ENCODE data around the gene DNAI2.

Gene DNAI2

DNA sequence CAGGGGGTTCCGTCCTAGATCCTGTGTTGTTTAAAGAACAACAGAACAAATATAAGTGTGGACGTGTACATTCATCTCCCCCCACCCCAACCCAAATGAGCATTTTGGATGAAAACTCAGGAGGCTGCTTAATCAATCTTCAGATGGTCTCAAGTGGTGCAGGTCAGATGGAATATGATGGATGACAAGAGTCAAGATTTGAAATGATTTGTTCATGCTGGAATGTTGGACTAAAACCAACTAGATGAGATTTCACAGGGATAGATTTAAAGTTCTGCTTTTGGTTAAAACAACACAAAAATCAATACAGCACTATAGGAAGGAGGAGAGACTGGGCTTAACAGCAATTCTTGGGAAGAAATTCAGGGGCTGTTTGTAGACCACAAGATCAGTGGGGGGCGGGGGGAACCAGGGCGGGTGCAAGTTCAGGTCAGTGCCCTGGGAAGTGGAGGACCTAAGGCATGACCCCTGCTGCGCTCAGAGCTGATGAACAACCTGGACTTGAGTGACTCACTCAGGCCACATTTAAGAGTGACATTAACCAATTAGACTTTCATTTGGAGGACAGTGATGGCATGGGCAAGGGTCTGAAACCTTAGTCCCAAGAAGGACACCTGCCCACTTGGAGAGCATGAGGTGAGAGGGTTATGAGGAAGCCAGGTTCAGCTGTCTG lies 45.6 kb upstream of the DNAI2 start:
- TF ChIP-seq, protein P1, sequence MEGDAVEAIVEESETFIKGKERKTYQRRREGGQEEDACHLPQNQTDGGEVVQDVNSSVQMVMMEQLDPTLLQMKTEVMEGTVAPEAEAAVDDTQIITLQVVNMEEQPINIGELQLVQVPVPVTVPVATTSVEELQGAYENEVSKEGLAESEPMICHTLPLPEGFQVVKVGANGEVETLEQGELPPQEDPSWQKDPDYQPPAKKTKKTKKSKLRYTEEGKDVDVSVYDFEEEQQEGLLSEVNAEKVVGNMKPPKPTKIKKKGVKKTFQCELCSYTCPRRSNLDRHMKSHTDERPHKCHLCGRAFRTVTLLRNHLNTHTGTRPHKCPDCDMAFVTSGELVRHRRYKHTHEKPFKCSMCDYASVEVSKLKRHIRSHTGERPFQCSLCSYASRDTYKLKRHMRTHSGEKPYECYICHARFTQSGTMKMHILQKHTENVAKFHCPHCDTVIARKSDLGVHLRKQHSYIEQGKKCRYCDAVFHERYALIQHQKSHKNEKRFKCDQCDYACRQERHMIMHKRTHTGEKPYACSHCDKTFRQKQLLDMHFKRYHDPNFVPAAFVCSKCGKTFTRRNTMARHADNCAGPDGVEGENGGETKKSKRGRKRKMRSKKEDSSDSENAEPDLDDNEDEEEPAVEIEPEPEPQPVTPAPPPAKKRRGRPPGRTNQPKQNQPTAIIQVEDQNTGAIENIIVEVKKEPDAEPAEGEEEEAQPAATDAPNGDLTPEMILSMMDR (IDR thresholded peaks at IDR 0.05): no peak
- Histone ChIP-seq H3K9me3 (no peaks in the 10 kb centered on the region), H3K27me3 (no peaks in the 10 kb centered on the region), H3K4me3 (no peak overlapping the region), H3K27ac (no peak overlapping the region), H3K4me1 (no peaks in the 10 kb centered on the region), H3K36me3 (peaks cover 0 to 39% (median 9%) of the 10 kb centered on the region in 3 donors)
- no peak for DNase-seq
- intact Hi-C loops (cut with DNase I; ENCODE audit: low total_unique reads): no loop called here

DNA sequence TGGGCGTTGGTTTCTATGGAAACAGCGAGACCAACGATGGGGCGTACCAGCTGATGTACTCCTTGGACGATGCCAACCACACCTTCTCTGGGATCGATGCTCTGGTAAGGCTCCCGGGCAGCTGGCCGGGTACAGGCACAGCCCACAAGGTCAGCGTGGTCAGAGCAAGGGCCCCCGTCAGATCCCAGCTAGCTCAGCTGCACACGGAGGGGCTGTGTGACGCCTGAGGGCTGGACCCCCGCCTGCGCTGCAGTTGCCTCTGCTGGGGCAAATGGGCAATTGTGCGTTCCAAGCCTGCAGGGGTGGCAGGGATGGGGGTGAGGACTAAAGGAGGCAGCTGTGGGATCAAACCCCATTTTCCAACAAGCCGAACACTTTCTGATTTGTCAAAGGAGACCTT lies 43.1 kb upstream of the DNAI2 start:
- Histone ChIP-seq H3K36me3 (peaks cover 0 to 30% (median 0%) of the 10 kb centered on the region in 3 donors), H3K4me1 (no peaks in the 10 kb centered on the region), H3K4me3 (no peak overlapping the region), H3K27ac (no peak overlapping the region), H3K27me3 (no peaks in the 10 kb centered on the region), H3K9me3 (no peaks in the 10 kb centered on the region)
- intact Hi-C loops (cut with DNase I; ENCODE audit: low total_unique reads): no loop called here
- TF ChIP-seq, protein P1 (IDR thresholded peaks at IDR 0.05): no peak
- DNase-seq: no peak

DNA sequence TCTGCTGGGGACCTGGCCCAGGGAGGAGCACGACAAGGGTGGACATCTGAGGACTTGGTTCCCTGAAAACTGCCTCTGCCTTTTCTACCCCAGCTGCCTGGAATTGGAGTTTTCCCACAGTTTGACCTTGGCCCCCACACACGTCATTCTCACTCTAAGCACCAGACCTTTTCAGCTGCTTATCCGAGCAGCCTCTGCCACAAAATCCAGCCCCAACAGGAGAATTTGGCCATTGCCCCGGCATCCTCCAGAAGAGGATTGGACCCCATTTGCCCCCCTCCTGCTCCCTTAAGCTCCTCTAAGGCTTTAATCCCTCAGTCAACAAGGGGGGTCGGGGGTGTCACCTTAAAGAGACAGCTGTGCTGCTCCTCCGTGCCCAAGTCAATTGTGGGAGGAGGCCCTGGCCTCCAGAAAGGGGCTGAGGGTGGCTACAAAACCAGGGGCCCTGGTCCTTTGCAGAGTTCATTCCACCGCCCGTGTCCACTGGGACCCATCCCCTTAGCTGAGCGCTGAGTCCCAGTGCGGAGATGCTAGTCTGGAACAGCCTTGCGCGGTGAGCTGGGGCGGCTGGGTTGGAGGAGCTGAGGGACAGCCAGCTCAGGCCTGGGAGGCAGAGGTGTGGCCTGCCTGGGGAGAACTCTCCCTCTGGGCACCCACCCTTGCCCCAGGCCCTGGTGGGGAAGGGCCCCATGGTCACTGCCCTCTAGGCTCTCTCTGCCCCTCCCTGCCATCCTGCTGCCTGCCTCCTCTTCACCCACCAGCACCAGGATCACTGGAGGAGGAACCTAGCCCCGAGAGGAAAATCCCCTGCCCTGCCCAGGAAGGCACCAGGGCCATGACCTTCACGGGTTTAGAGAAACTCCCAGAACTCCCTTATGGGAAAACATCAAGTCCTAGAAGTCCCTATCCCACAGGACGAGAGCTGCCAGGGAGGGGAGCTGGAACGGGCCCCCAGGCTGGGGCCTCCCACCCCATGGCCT lies 41.8 kb upstream of the DNAI2 start:
- TF ChIP-seq, protein P1 (IDR thresholded peaks at IDR 0.05): no peak
- H3K4me3 ChIP-seq: no peak overlapping the region
- H3K36me3 ChIP-seq: peaks cover 0 to 33% (median 2%) of the 10 kb centered on the region in 3 donors
- intact Hi-C loops (cut with DNase I; ENCODE audit: low total_unique reads): no loop called here
- no peaks in the 10 kb centered on the region for H3K4me1 ChIP-seq
- no peak overlapping the region for H3K27ac ChIP-seq
- H3K27me3 ChIP-seq: no peaks in the 10 kb centered on the region
- DNase-seq: no peak
- H3K9me3 ChIP-seq: no peaks in the 10 kb centered on the region

DNA sequence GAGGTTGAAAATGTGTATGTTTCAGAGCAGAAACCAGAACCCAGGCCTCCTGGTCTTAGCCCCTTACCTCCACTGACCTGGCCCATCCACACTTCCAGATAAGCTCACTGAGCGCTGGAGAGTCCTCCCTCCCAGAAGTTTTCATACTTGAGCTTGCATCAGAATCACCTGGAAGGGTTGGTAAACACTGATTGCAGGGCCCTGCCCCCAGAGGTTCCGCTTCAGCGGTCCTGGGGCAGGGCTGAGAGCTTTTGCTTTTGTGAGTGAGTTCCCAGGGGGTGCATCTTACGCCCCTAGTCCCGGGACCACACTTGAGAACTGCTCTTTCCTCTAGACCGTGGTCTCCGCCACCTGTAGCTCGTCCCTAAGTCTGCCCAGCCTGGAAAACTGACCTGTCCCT lies 40.1 kb upstream of the DNAI2 start:
- no peak for DNase-seq
- intact Hi-C loops (cut with DNase I; ENCODE audit: low total_unique reads): no loop called here
- TF ChIP-seq, protein P1 (IDR thresholded peaks at IDR 0.05): no peak
- no peaks in the 10 kb centered on the region for H3K9me3 ChIP-seq
- no peak overlapping the region for H3K27ac ChIP-seq
- H3K27me3 ChIP-seq: no peaks in the 10 kb centered on the region
- peaks cover 0 to 43% (median 9%) of the 10 kb centered on the region in 3 donors for H3K36me3 ChIP-seq
- no peak overlapping the region for H3K4me3 ChIP-seq
- no peaks in the 10 kb centered on the region for H3K4me1 ChIP-seq

DNA sequence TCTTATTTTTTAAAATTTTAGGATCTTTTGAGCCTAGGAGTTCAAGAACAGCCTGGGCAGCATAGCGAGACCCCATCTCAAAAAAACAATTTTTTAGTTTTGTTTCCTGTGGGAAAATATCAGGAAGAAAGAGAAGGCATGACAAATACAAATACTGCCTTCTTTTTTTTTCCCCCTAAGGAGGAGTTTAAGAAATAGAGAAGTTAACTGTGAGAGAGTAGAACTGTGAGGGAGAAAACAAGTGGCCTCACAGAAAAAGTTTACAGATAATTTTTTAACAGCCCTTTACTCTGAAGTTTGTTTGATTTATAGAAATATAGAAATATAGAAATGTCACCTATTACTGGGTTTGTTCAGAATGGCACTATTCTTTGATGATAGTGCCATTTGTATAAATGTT lies 39.5 kb upstream of the DNAI2 start:
- Histone ChIP-seq H3K9me3 (no peaks in the 10 kb centered on the region), H3K27ac (no peak overlapping the region), H3K27me3 (no peaks in the 10 kb centered on the region), H3K4me3 (no peak overlapping the region), H3K36me3 (peaks cover 0 to 43% (median 9%) of the 10 kb centered on the region in 3 donors), H3K4me1 (no peaks in the 10 kb centered on the region)
- intact Hi-C loops (cut with DNase I; ENCODE audit: low total_unique reads): no loop called here
- DNase-seq: no peak
- TF ChIP-seq, protein P1 (IDR thresholded peaks at IDR 0.05): no peak
